ENCODE data around the gene INPP4B.

INPP4B gene

DNA sequence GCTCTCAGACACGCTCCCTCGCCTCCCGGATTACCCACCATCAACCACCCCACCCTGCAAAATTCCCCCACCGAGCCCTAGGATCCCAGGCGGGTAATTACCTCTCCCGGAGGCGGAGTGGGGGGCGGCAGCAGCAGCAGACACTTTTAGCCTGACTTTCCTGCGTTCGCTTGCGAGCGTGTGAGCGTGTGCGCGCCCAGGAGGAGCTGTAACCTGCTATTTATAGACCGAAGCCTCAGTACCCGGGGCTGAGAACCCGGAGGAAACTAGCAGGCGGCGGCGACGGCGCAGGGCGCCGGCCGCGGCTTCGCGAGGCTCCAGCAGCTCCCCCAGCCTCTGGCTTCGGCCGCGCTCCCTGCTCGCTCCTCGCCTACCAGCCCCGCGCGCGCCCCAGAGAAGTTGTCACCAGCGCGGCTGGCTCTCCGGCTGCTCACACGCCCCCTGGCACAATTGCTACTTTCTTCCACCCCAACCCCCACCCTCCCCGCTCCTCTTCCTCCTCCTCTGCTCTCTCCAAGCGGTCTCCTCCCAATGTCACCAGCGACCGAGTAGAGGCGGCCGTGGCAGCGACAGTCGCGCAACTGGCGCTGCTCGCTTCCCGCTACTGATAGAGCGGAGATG is at the start of gene INPP4B:
INPP4B (minus strand) TSS at position 194 of the 621 bp plus-strand sequence.
- H3K4me3 ChIP-seq (ENCODE audit: low read depth, low read length): peak within 1 kb of the TSS; percentile 59
- DNase-seq (ENCODE audit: low read depth): peak; percentile 22

DNA sequence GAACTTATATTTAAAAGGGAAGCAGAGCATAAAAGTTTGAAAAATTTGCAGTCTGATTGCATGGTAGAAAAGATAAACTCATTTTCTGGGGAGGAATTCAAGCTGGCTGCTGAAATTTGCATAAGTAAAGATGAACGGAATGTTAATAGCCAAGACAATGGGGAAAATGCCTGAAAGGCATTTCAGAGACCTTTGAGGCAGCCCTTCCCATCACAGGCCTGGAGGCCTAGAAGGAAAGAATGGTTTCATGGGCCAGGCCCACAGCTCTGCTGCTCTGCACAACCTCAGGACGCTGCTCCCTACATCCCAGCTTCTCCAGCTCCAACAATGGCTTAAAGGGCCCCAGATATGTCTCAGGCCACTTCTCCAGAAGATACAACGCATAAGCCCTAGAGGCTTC is 46.9 kb upstream of the INPP4B start:
- no peak overlapping the region for H3K4me3 ChIP-seq (ENCODE audit: low read depth, low read length)
- DNase-seq (ENCODE audit: low read depth): no peak

DNA sequence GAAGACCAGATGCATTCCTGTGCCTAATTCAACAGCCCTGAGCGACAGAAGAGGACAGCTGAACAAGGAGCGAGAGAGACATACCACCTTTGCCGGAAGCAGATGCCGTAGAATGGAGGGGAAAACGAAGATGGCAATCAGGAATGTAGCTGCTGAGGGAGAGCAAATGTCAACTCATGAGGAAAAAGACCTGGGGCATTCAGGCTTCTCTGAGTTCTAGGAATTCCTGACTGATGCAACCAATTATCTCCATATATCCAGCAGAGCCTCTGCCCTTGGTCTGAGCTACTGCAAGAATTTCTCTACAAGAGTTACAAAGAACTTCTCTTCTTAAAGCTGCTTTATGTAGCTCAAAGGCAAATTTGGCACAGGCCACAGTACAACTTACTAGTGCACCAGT is 40.5 kb upstream of the INPP4B start:
- no peak for DNase-seq (ENCODE audit: low read depth)
- H3K4me3 ChIP-seq (ENCODE audit: low read depth, low read length): no peak overlapping the region

DNA sequence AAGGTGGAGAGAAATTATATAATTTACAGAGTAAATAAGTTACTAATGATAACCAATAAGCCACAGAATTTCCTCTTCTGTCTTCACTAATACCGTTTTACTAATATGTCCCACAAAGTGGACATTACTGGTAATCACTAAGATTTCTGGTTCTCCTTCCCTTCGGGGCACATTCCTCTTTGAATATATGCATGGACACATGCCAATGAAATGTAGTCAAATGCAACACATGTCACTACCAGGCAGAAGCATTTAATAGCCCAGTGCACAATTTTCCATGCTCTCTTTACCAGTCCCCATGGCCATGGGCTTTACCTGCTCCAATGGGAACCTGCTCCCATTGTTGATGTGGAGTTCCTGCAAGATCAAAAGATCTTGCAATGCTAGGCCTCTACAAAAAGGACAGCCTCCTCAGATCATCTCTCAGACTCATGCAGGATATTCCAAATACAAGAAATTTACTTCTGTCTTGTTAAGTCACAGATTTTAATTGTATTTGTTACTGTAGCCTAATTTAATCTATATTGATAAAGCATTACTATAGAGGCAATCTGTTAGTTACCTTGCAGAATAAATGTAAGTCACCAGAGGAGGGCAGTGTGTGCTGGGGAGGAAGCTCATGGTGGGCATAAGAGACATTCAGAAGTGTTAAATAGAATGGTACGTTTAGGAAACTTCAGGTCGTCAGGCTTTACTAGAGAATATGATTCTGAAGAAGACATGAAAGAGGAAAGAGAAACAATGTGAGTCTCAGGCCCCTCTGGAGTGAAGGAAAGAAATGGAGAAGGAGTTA is 37.1 kb upstream of the INPP4B start:
- no peak overlapping the region for H3K4me3 ChIP-seq (ENCODE audit: low read depth, low read length)
- no peak for DNase-seq (ENCODE audit: low read depth)

DNA sequence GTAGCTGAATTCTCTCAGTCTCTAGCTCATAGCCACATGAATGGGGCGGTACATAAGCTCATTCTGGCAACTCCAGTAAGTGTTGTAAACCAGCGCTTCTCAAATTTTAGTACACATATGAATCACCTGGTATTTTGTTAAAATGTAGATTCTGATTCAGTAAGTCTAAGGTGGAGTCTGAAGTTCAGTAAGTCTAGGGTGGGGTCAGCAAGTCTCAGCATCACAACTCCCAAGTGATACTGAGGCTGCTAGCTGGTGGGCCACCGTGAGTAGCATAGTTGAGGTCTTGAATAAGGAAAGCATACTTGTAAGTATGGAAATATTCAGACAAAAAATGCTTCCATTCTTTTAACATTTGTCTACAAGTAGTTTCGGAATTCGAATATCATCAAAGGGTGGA is 36.1 kb upstream of the INPP4B start:
- no peak for DNase-seq (ENCODE audit: low read depth)
- no peak overlapping the region for H3K4me3 ChIP-seq (ENCODE audit: low read depth, low read length)

DNA sequence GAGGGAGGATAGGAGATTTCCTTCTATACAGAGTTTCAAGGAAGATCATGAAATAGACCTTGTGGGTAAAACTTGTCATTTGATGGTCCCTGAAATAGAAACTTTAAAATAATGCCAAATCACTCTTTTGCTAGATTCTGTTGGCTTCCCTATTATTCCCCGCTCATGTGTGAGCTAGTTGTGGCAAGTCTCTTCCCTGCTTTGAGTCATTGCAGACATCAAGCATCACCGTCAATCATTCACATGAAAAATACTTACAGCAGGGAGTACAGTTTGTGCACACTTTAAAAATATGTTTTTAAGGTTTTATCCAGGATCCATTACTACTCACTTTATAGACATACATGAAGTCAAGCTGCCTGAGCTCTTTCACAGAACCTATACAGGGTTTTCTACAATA is 35.2 kb upstream of the INPP4B start:
- DNase-seq (ENCODE audit: low read depth): no peak
- H3K4me3 ChIP-seq (ENCODE audit: low read depth, low read length): no peak overlapping the region

DNA sequence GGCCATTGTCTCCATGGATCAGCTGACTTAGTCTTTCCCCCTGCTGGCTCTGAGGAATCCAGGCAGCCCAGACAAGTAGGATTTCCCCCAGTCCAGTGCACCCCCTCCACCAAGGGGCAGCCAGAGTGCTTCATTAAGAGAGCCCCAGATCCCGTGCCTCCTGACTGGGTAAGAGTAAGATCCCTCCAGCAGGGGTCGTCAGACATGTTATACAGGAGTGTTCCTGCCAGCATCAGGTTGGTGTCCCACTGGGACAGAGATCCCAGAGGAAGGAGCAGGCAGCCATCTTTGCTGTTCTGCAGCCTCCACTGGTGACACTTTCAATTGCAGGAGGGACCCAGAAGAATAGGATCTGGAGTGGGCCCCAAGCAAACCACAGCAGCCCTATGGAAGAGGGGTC is 29.0 kb upstream of the INPP4B start:
- no peak overlapping the region for H3K4me3 ChIP-seq (ENCODE audit: low read depth, low read length)
- DNase-seq (ENCODE audit: low read depth): no peak

DNA sequence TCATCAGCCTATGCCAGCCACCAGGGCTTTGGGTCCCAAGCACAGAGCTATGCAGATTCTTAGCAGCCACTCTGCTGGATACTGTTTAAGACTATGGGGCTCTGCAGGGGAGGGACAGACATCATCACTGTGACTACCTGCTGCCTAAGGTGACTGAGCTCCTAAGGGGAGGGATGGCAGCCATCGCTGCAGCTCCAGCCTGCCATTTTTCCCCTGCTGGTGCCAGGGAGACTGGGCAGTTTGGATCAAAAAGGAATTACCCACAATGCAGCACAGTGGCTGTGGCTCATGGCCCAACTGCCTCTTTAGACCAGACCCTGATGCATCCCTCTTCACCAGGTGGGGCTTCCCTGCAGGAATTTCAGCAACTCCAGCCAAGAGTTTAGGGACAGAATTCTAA is 28.6 kb upstream of the INPP4B start:
- DNase-seq (ENCODE audit: low read depth): no peak
- no peak overlapping the region for H3K4me3 ChIP-seq (ENCODE audit: low read depth, low read length)

DNA sequence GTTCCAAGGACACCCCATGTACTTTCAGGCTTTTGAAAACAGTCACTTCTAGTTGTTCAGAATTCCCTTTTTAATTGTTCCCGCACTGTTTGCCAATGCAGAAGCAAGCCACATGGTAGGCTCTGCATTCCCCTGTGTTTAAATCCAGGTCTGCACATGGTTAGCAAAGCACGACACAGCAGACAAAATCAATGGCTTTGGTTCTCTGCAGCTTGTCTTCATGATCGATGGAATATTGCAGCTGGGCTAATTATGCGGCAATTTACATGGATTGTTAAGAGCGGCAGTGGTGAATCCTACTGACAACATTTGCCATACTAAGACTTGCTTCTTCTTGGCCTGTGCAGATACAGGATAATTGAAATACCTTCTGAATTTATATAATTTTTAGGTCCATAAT is 20.6 kb upstream of the INPP4B start:
- no peak overlapping the region for H3K4me3 ChIP-seq (ENCODE audit: low read depth, low read length)
- DNase-seq (ENCODE audit: low read depth): no peak

DNA sequence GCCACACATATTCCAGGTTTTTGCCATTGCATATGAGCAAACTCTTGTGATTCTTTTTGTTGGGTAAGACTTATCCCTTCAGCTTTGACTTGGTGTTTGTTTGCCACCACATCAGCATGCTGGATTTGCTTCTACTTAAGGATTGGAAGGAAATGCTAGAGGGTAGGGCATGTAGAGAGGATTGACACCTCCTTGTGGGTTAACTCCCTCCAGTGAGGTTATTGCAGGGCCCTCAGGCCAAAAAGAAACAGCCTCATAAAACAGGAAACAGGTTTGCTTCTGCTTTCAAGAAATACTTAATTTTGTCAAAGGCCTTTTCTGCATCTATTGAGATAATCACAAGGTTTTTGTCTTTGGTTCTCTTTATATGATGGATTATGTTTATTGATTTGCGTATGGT is 15.2 kb upstream of the INPP4B start:
- no peak overlapping the region for H3K4me3 ChIP-seq (ENCODE audit: low read depth, low read length)
- DNase-seq (ENCODE audit: low read depth): no peak

DNA sequence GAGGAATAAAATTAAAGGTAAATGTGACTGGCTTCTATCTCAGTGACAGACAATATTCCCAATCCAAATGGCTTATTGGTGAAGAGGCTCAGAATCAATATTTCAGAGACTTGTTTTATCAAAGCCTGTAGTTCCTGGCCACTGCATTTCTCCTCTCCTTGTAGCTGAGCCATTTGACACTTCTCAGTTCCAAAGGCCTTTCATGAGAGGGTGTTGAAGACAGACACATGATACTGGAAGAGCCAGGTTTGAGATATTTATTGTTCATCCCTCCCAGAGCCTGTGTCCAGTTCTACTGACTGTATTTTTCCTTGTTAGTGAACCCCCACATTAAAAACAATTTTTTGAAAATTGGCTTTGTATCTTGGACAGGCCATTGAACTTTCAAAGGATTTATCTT is 12.9 kb upstream of the INPP4B start:
- DNase-seq (ENCODE audit: low read depth): no peak
- H3K4me3 ChIP-seq (ENCODE audit: low read depth, low read length): no peak overlapping the region

DNA sequence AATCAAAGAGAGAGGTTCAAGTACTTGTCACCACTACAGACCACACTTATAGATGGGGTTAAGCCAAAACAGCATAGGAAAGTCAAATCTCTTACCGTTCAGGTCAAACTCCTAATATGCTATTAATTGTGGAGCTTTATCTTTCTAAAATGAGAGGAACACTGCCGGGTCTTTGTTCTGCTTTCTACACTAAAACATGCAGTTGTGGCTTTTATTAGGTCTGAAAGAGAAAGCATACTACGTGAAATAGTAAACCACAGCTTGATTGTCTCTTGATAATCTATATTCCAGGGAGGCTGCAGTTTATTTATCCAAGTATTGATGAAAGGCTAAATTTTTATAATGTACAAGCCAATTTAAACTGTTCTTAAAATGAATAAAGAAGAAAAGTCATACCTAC is 12.3 kb upstream of the INPP4B start:
- no peak overlapping the region for H3K4me3 ChIP-seq (ENCODE audit: low read depth, low read length)
- no peak for DNase-seq (ENCODE audit: low read depth)

DNA sequence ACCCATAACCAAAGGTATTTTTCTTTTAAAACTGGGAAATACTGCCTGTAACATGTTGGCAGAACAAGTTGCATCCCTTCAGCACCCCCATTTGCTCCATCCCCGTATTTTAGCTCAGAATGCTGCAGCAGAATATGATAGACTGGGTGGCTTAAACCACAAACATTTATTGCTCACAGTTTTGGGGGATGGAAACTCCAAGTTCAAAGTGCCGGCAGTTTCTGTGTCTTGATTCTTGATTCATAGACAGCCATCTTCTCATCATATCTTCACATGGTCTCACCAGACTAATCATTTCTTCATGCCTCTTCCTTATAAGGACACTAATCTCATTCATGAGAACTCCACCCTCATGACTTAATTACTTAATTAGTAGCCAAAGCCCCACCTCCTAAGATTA is 10.5 kb upstream of the INPP4B start:
- no peak overlapping the region for H3K4me3 ChIP-seq (ENCODE audit: low read depth, low read length)
- DNase-seq (ENCODE audit: low read depth): no peak

DNA sequence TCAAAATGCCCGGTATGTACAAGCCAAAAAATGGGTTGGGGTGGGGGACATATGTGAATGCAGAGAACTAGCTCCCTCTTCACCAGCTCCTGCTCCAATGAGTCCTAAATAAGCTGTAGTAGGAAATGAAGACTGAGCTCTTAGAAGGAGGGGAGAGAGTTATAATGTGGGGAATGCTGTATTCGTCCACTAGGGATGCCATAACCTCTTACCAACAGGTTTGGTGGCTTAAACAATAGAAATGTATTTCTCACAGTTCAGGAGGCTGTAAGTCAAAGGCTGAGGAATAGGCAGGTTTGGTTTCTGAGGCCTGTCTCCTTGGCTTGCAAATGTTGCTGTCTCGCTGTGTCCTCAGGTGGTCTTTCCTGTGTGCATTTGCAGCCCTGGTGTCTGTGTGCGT is 4.4 kb upstream of the INPP4B start:
- H3K4me3 ChIP-seq (ENCODE audit: low read depth, low read length): no peak overlapping the region
- no peak for DNase-seq (ENCODE audit: low read depth)

DNA sequence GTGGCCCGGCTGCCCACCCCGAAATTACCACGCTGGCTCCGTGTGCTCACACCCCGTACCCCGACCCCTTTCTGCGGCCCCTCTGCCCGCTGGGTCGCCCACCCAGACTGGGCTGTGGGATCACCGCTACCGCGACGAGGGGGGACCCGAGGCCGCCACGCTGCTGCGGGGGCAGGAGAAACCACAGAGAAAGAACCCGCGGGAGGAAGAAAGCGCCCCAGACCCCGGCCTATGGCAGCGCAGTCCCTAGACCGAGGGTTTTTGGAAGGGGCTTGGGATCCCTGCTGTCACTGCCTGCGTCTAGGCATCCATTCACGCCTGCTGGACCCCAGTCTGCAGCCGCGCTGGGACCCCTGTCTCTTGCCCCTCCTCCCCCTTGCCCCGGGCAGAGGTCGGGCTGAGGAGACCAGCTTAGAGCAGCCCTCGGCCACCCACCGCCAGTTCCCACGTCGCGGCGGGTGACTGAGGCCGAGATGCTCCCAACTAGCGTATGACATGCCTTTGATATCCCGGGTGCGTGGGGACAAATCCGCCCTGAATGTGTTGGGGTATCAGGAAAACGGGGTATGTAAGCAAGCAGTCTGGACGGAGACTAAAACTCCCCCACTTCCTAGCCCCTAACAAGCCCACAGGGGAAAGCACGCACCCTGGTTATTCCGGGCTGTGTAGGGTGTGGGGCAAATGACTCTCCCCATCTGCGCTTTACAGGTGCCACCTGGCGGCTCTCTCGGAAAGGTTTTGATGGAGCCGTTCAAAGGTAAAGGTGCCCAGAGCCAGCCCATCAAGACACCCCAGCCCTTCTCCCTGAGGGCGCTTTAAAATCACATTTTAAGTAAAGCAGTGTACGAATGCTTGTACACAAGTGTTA is 862 bp upstream of the INPP4B start:
- peak overlapping the region; percentile 59 for H3K4me3 ChIP-seq (ENCODE audit: low read depth, low read length)
- no peak for DNase-seq (ENCODE audit: low read depth)

DNA sequence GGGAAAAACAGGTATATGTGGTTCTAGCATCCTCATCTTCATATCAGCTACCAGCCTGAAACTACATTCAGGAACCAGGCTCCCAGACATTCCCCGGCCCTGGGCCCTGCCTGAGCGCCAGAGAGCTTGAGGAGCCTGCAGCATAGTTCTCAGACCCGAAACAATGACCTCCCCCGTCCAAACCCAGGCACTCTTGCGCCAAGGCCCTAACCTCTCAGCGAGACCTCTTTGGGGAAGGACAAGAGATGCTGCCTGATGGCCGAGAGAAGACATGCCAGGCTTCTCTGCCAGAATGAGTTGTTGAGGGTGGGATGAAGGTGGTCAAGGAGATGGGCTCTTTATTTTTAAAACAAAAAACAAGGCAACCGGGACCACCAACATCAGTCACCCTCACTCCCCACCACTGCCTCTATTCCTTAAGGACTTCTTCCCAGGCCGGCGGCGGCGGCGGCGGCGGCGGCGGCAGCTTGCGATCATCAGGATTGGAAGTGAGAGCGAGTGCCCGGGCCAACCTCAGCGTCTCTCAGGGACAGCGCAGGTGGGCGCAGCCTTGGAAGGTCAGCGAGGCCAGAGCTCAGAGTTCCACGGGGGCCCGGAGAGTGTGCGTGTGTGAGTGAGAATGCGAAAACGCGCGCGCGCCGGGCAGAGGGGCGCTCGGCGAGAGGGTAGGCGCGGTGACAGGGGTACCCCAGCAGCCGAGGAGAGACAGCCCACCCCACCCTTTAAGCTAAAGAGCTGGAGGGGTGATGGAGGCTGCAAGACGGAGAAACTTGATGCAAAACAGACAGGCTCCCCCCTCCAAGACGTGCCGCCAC is 601 bp downstream of the INPP4B start:
- H3K4me3 ChIP-seq (ENCODE audit: low read depth, low read length): peak overlapping the region; percentile 59
- no peak for DNase-seq (ENCODE audit: low read depth)

DNA sequence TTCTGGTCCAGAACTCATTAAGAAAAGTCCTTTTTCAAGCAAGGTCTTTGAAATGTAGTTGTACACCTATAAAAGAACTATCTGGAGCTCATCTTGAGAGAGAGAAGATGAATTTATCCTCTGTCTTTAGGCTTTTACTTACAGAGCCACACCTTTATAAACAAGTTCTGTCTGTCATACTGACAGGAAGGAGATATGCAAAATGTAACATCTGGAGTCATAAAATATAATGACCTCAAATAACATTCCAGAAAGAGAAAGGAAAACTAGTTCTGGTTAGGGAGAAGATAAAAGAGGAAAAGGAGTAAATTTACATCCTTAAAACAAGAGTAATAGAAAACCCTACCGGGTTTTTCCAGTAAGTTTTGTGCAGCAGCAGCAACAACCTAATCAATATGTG is 1.3 kb downstream of the INPP4B start:
- H3K4me3 ChIP-seq (ENCODE audit: low read depth, low read length): no peak overlapping the region
- no peak for DNase-seq (ENCODE audit: low read depth)

DNA sequence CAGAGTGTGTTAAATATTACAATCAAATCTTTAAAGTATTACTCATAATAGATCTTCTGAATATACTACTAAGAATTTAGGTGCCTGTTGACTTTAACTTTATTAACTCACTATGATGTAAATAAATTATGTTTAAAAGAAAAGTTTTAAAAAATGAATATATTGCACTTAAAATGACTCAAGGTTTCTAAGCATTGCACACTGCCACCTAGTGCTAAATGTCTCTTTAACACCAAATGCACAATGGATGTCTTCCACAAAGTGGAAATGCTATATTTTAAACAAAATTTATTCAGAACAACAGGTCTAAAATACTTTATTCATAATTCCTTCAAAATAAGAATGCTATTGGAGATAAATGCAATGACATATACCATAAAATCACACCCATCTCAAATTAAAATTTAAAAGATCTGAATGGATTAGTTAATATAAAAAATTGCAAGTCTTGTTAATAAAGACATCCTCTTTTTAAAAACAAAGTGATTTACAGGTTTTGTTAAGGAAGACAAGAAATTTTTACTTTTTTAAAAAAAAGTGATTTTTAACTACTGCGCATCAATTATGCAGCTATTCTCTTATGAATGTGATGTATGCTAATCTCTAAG is 5.5 kb downstream of the INPP4B start:
- no peak for DNase-seq (ENCODE audit: low read depth)

DNA sequence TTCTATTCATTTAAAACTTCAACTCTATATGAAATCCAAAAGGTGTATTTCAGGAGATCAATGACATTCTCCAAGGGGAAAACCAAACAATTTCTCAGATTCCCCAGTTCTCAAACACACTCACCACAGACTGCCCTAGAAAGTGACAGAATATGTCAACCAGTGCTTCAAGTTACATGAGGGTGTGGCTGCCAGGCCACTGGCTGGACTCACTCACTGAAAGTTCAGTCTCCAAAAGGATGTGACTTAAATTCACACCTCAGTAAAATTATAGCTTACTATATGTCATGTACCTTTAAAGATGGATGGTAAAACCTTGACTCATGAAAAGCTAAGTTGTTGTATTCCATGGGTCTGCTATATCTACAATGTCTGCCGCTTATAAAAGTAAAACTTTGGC is 7.3 kb downstream of the INPP4B start:
- no peak overlapping the region for H3K4me3 ChIP-seq (ENCODE audit: low read depth, low read length)
- DNase-seq (ENCODE audit: low read depth): no peak

More for the DNA sequence above, 5.5 kb downstream of the INPP4B start:
- H3K4me3 ChIP-seq (ENCODE audit: low read depth, low read length): no peak overlapping the region
